Loucy (cell line): ENCODE measurements around the gene SAMD13.

Source experiments
- H2AFZ ChIP-seq: fragments of 200-600 bp; sonication (generic); 2 replicates; pipeline ENCODE4 v1.6.0; 2016; ENCODE audit warnings: antibody characterized with exemption, mild to moderate bottlenecking, low read length, moderate library complexity
- H3F3A ChIP-seq: fragments of 200-600 bp; 2 replicates; pipeline ENCODE4 v1.6.0; 2016; ENCODE audit warnings: antibody characterized with exemption, low read depth, mild to moderate bottlenecking
- H3K27me3 ChIP-seq: fragments of 200-600 bp; sonication (generic); 2 replicates; pipeline ENCODE4 v1.6.1; 2014; ENCODE audit warnings: low read length, mild to moderate bottlenecking; ENCODE audit not compliant: insufficient read depth, poor library complexity, severe bottlenecking
- H3K36me3 ChIP-seq: fragments of 200-600 bp; sonication (generic); 2 replicates; pipeline ENCODE4 v1.6.1; 2016; ENCODE audit warnings: low read length; ENCODE audit not compliant: insufficient read depth
- H3K4me1 ChIP-seq: fragments of 200-600 bp; sonication (generic); 2 replicates; pipeline ENCODE4 v1.5.1; 2014; ENCODE audit warnings: low read length, mild to moderate bottlenecking; ENCODE audit not compliant: insufficient read depth, poor library complexity, severe bottlenecking
- H3K4me2 ChIP-seq: fragments of 200-600 bp; sonication (generic); 2 replicates; pipeline ENCODE4 v1.6.0; 2014; ENCODE audit warnings: antibody characterized with exemption, low read length, low read depth, mild to moderate bottlenecking; ENCODE audit not compliant: poor library complexity, severe bottlenecking
- H3K4me3 ChIP-seq: fragments of 200-600 bp; sonication (generic); 2 replicates; pipeline ENCODE4 v1.5.1; 2014; ENCODE audit warnings: low read length, mild to moderate bottlenecking, mixed read lengths; ENCODE audit not compliant: poor library complexity, severe bottlenecking
- H3K79me2 ChIP-seq: fragments of 200-600 bp; sonication (generic); 2 replicates; pipeline ENCODE4 v1.6.1; 2014; ENCODE audit warnings: low read length; ENCODE audit not compliant: insufficient read depth
- H3K9ac ChIP-seq: fragments of 200-600 bp; sonication (generic); 2 replicates; pipeline ENCODE4 v1.6.0; 2014; ENCODE audit warnings: mild to moderate bottlenecking, low read depth, low read length, moderate library complexity; ENCODE audit not compliant: poor library complexity, severe bottlenecking
- H3K9me2 ChIP-seq: fragments of 200-600 bp; sonication (generic); replicated peaks from 2 replicates; pipeline ENCODE4 v1.6.1; 2016; ENCODE audit warnings: low read depth, low read length, mixed read lengths
- H3K9me3 ChIP-seq: fragments of 200-600 bp; sonication (generic); 2 replicates; pipeline ENCODE4 v1.6.1; 2014; ENCODE audit warnings: mild to moderate bottlenecking, antibody characterized with exemption, low read length, low read depth; ENCODE audit not compliant: insufficient read depth
- H4K20me1 ChIP-seq: fragments of 200-600 bp; sonication (generic); 2 replicates; pipeline ENCODE4 v1.6.0; 2014; ENCODE audit warnings: antibody characterized with exemption, low read length, mild to moderate bottlenecking; ENCODE audit not compliant: insufficient read depth, poor library complexity, severe bottlenecking
- EZH2phosphoT487 ChIP-seq: fragments of 200-600 bp; IDR thresholded peaks from 2 replicates; pipeline ENCODE4 v1.6.1; 2018; ENCODE audit warnings: antibody characterized with exemption, mild to moderate bottlenecking, moderate library complexity, borderline replicate concordance
- TF ChIP-seq, protein P1 (sequence below): fragments of 200-600 bp; sonication (generic); conservative IDR thresholded peaks from 2 replicates; pipeline ENCODE4 v1.5.1; 2014; ENCODE audit warnings: mild to moderate bottlenecking, antibody characterized with exemption, low read length

The SAMD13 gene

GRCh38 chr1:84301004-84301784 lies at the start of gene SAMD13:
Gene SAMD13, plus strand, starts transcription at chr1:84301708. Its CDS starts 1,527 bp downstream, at chr1:84303235.
- Histone ChIP-seq H3K79me2 (peaks cover 42% of the 10 kb centered on the region), H3F3A (no peaks in the 10 kb centered on the region), H3K4me3 (peak within 1 kb of the TSS; percentile 94), H3K27me3 (no peaks in the 10 kb centered on the region), H3K36me3 (no peaks in the 10 kb centered on the region), H3K9me3 (peaks cover 3% of the 10 kb centered on the region; the same call in 1 of the 2 replicates), H3K4me2 (peak within 1 kb of the TSS; percentile 87), H2AFZ (peak within 1 kb of the TSS; percentile 69), H3K9me2 (no peaks in the 10 kb centered on the region), H3K4me1 (peaks cover 75% of the 10 kb centered on the region), H3K9ac (peak within 1 kb of the TSS; percentile 97), H4K20me1 (no peaks in the 10 kb centered on the region)
- TF ChIP-seq EZH2phosphoT487, result no peak
- TF ChIP-seq, protein P1, sequence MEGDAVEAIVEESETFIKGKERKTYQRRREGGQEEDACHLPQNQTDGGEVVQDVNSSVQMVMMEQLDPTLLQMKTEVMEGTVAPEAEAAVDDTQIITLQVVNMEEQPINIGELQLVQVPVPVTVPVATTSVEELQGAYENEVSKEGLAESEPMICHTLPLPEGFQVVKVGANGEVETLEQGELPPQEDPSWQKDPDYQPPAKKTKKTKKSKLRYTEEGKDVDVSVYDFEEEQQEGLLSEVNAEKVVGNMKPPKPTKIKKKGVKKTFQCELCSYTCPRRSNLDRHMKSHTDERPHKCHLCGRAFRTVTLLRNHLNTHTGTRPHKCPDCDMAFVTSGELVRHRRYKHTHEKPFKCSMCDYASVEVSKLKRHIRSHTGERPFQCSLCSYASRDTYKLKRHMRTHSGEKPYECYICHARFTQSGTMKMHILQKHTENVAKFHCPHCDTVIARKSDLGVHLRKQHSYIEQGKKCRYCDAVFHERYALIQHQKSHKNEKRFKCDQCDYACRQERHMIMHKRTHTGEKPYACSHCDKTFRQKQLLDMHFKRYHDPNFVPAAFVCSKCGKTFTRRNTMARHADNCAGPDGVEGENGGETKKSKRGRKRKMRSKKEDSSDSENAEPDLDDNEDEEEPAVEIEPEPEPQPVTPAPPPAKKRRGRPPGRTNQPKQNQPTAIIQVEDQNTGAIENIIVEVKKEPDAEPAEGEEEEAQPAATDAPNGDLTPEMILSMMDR, result no peak

DNA sequence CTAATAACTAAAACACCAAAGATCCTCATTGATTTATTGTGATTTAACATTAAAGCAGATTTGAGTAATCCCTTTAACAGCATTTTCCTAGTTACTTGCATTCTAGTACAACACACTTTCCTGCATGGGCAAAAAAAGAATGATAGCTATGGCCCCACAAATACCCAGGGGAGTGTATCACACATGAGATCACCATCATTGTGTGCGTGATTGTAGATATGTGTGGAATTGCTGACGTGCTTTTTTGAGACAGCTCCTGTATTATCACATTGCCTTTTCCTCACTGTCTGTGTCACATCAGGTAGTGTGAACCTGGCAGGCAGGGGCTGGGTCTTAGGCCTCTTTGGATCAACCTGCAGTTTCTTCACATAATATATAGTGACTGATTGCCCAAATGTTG lies 48.5 kb upstream of the SAMD13 start:
- Histone ChIP-seq H3K9ac (no peak overlapping the region), H3K27me3 (no peaks in the 10 kb centered on the region), H2AFZ (no peak overlapping the region), H3K9me2 (no peaks in the 10 kb centered on the region), H3K9me3 (peaks cover 6% of the 10 kb centered on the region; the same call in 1 of the 2 replicates), H3K79me2 (no peaks in the 10 kb centered on the region), H3K4me3 (no peak overlapping the region), H3F3A (no peaks in the 10 kb centered on the region), H4K20me1 (no peaks in the 10 kb centered on the region), H3K36me3 (no peaks in the 10 kb centered on the region), H3K4me2 (no peak overlapping the region), H3K4me1 (no peaks in the 10 kb centered on the region)
- TF ChIP-seq, protein P1, result no peak
- no peak for TF ChIP-seq EZH2phosphoT487

GRCh38 chr1:84253891-84254290 lies 47.6 kb upstream of the SAMD13 start:
- no peaks in the 10 kb centered on the region for H3K79me2 ChIP-seq
- no peaks in the 10 kb centered on the region for H3K36me3 ChIP-seq
- H3K27me3 ChIP-seq, result no peaks in the 10 kb centered on the region
- H2AFZ ChIP-seq, result no peak overlapping the region
- H3K4me2 ChIP-seq, result no peak overlapping the region
- H4K20me1 ChIP-seq, result no peaks in the 10 kb centered on the region
- H3K4me1 ChIP-seq, result no peaks in the 10 kb centered on the region
- H3K4me3 ChIP-seq, result no peak overlapping the region
- H3K9me2 ChIP-seq, result no peaks in the 10 kb centered on the region
- H3F3A ChIP-seq, result no peaks in the 10 kb centered on the region
- H3K9me3 ChIP-seq, result peaks cover 6% of the 10 kb centered on the region; the same call in 1 of the 2 replicates
- no peak overlapping the region for H3K9ac ChIP-seq
- TF ChIP-seq EZH2phosphoT487, result no peak
- TF ChIP-seq, protein P1, result no peak
